K562 (cell line): Measurements from ENCODE around the gene B2M.

Source experiments
- BMI1 ChIP-seq: fragments of 150-350 bp; IDR thresholded peaks from 2 replicates; pipeline ENCODE4 v1.6.1; 2014; ENCODE audit warnings: low read length
- CEBPB ChIP-seq: fragments of 450-650 bp; IDR thresholded peaks from 2 replicates; pipeline ENCODE4 v1.6.1; 2016; ENCODE audit warnings: missing genetic modification characterization, missing compliant biosample characterization
- CHD2 ChIP-seq: IDR thresholded peaks from 2 replicates; pipeline ENCODE4 v1.6.1; 2011; ENCODE audit warnings: low read depth, low read length
- FOS ChIP-seq: IDR thresholded peaks from 3 replicates; pipeline ENCODE4 v1.6.1; 2011; ENCODE audit not compliant: insufficient read length; ENCODE audit errors: extremely low read depth
- MEIS2 ChIP-seq: fragments of 450-650 bp; IDR thresholded peaks from 2 replicates; pipeline ENCODE4 v1.6.1; 2014; ENCODE audit warnings: mild to moderate bottlenecking; ENCODE audit not compliant: partially characterized antibody
- MTA3 ChIP-seq: fragments of 450-650 bp; formaldehyde crosslinking; IDR thresholded peaks from 2 replicates; pipeline ENCODE4 v1.6.1; 2017; ENCODE audit warnings: mild to moderate bottlenecking, borderline replicate concordance
- SMARCA5 ChIP-seq: fragments of 450-650 bp; IDR thresholded peaks from 2 replicates; pipeline ENCODE4 v1.6.1; 2016
- TAF1 ChIP-seq: IDR thresholded peaks from 2 replicates; pipeline ENCODE4 v1.6.1; 2011; ENCODE audit warnings: mild to moderate bottlenecking, low read length, moderate library complexity; ENCODE audit not compliant: insufficient read depth, control insufficient read depth, severe bottlenecking; ENCODE audit errors: extremely low read depth
- ZFX ChIP-seq: sonication (generic); formaldehyde crosslinking; IDR thresholded peaks from 2 replicates; pipeline ENCODE4 v1.8.0; 2022; ENCODE audit warnings: mild to moderate bottlenecking, missing genetic modification reagents, moderate library complexity
- TF ChIP-seq, protein P1 (sequence below): sonication (generic); formaldehyde crosslinking; IDR thresholded peaks from 2 replicates; pipeline ENCODE4 v1.8.0; 2022; ENCODE audit warnings: mild to moderate bottlenecking, low read depth, missing genetic modification reagents

DNA sequence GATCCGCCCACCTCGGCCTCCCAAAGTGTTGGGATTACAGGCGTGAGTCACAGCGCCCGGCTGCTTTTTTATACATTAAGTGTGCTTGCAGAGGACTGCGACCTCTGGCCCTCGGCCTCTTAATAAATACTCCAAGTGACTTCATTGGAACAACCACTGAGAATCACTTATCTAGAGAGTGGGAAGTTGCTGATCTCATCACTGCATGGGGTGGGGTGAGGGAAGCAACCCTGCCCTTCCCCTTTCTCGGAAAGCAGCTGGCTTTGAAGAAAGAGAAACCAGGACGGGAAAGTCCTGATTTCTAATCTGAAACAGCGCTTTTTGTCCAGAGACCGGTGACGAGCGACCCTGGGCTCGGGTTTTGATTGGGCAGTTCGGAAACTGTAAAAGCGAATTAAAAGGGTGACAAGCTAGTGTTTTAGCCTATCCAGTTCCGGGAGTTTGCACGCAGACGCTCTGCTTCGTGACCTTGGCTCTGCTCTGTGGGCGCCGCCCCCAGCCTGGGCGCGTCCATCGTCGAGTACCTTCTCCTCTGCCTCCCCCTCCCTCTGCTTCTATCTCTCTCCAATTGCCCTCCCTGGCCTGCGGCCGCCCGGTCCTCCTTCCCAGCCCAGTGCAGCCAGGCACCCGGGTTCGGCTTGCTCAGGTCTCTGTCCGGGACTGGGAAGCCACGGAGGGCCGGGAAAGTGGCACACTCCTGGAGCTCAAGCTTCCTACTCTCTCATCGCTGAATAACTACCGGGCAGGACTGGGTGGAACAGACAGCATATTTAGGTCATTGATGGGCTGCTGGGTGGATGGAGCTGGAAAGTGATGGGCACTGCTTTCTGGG lies 17.5 kb downstream of the B2M start:
- no peak for TF ChIP-seq TAF1
- TF ChIP-seq SMARCA5, result no peak
- no peak for TF ChIP-seq BMI1
- TF ChIP-seq ZFX, result peak; percentile 74
- peak; percentile 61; the same call in 1 of the 2 replicates for TF ChIP-seq MTA3
- peak; percentile 32 for TF ChIP-seq FOS
- TF ChIP-seq MEIS2, result peak; percentile 71
- TF ChIP-seq CEBPB (tag), result no peak
- no peak for TF ChIP-seq CHD2
- TF ChIP-seq, protein P1, sequence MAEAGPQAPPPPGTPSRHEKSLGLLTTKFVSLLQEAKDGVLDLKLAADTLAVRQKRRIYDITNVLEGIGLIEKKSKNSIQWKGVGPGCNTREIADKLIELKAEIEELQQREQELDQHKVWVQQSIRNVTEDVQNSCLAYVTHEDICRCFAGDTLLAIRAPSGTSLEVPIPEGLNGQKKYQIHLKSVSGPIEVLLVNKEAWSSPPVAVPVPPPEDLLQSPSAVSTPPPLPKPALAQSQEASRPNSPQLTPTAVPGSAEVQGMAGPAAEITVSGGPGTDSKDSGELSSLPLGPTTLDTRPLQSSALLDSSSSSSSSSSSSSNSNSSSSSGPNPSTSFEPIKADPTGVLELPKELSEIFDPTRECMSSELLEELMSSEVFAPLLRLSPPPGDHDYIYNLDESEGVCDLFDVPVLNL (CRISPR knock-in tag), result no peak
